HPDE6-E6E7 (cell line): ENCODE data around the gene SLC51B.

Experiments
- DNase-seq: peaks from one replicate; pipeline ENCODE4 v3.0.0; 2011; ENCODE audit warnings: missing footprints; ENCODE audit errors: extremely low spot score

SLC51B gene

DNA sequence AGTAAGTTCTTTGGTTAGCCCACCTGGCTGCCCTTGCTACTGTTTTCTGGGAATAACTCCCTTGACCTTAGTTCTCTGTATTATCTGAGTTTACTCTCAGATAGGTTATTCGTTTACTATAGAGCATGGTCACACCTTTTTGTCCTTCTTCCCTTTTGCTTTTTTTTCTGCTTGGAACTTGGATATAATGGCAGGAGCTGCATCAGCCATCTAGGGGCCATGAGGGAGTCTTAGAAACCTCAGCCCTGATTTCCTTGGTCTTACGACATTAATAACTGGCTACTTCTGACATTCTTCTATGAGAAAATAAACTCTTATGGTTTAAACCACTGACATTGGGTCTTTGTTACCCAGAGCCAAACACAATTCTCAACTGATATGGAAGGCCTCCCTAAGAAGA, 3.4 kb upstream of the SLC51B start:
- DNase-seq: no peak

DNA sequence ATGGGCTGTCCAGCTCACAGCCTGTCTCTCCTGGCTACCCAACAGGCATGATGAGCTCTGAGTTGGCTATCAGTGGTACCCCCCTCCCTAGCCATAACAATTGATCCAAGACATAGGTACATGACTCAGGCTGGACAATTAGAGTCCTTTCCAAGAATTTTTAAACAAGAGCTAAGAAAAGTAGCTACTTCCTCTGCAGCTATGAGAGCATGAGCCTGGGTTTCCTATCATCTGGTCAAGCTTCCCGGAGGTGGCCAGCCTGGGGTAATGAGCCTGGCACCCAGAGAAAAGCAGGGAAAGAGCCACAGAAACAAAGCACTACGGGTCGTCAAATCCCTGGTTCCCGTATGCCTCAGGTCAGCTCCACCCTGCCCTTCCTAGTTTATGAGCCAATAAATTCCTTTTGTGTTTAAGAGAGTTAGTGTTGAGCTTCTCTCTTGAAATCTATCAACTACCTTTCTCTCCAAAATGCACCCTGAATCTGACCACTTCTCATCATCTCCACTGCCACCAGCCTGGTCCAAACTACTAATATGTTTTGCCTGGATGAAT, 2.3 kb upstream of the SLC51B start:
- no peak for DNase-seq

DNA sequence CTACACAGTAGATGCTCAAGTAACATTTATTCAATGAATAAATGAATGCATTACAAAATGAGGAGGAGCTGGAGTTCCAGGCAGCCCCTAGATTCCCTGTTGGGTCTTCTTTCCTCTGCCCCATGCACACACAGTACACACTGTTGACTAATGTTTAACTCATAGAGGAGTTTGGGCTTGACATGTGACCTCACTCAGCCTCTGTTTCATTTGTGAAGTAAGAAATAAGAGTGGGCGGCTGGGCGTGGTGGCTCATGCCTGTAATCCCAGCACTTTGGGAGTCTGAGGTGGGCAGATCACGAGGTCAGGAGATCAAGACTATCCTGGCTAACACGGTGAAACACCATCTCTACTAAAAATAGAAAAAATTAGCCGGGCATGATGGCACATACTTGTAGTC, 969 bp upstream of the SLC51B start:
- peak; percentile 36 for DNase-seq

- DNase-seq: no peak
These were observed 3.1 kb downstream of the SLC51B start for GRCh38 chr15:65048241-65048640.

DNA sequence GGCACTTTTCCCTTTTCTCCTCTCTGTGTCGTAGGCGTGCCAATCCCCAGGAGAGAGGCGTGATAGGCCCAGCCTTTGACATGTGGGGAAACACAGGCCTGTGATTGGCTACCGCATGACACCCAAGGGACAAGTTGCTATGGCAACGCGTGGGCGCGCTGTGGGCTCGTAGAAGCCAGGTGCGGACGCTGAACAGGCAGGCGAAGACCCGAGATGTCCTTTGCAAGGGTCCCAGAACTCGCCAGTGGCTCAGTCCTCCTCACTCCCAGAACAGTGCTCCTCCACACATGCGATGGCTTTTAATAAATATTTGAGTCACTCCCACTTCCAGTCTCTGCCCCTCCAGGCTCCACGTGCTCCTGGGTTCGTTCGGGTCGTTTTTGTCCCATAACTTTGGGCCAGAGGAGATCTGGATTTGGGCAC, 4.2 kb downstream of the SLC51B start:
- DNase-seq: peak; percentile 96

DNA sequence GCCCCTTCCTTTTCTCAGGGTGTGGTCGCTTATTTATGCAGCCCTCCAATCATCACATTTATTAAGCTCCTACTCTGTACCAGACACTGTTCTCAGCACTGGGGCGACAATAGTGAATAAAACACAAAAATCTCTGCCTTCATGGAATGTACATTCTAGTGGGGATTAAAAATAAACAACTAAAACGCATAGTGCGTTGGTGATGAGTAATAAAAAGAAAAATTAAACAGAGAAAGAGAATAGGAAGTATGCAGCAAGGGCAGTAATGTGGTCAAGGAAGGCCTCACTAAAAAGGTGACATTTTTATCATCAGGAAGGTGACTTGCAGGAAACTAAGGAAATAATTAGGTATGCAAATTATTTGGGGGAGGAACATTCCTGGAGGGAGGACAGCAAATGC, 5.1 kb downstream of the SLC51B start:
- DNase-seq: no peak

DNA sequence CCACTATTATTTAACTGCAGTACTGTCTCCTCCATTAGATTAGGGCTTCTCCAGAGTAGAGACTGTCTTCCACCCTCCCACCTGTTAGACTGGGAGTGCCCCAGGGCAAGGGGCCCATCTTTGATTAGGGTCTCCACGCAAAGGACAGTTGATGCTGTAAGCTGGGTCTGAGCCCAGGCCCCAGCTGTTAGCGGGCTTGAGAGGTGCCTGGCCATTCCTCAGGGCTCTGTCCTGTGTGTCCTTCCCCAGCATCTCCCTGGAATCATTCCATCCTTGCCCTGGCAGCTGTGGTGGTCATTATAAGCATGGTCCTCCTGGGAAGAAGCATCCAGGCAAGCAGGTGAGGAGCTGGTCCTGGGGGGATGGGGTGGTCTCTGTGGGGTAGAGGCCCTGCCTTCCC, 6.1 kb downstream of the SLC51B start:
- no peak for DNase-seq

DNA sequence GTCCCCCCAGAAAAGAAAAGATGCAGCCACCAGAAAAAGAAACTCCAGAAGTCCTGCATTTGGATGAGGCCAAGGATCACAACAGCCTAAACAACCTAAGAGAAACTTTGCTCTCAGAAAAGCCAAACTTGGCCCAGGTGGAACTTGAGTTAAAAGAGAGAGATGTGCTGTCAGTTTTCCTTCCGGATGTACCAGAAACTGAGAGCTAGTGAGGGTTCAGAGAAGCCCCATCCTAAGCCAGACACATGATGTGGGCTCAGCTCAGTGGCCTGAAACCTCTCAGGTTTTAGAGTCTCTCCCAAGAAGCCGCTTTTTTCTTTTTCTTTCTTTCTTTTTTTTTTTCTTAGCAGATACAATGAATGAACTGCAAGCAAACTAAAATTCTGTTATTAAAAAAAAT, 7.8 kb downstream of the SLC51B start:
- no peak for DNase-seq

DNA sequence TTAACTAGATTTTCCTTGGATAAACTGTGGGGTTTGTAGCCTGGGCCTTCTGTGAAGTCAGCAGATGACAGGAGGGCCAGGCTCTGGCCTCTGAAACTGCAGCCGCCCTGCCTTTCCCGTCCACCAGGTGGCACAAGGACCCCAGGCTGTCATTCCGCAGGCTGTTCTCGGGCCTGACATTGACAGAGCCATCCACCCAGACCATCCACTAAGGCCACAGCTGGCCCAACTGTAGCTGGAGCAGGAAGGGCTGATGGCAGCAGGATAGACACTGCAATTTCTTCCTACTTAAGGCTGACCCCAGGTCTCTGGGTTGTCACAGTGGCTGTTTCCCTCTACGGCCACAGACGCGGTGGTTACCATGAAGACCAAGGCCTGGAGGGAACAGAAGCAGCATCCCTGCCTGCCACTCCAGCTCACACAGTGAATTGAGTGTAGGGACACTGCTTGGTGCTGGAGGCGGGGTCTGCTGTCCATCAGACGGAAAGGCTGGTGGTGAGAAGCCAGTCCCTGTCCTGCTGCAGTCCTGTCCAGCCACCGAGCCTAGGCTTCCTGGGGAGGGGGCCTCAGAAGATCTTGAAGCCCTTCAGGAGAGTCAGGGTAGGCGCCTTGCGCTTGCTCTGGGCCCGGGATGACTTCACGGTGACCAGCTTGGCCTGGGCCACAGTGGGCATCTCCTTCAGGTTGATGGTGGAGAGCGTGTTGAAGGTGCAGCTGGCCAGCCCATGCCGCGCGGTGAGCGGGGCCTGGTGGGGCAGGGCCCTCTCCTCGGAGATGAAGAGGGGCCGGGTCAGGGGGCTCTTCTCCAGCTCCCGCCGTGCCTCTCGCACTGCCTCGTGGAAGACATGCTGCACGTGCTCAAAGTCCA, 9.4 kb downstream of the SLC51B start:
- DNase-seq: peak; percentile 69

DNA sequence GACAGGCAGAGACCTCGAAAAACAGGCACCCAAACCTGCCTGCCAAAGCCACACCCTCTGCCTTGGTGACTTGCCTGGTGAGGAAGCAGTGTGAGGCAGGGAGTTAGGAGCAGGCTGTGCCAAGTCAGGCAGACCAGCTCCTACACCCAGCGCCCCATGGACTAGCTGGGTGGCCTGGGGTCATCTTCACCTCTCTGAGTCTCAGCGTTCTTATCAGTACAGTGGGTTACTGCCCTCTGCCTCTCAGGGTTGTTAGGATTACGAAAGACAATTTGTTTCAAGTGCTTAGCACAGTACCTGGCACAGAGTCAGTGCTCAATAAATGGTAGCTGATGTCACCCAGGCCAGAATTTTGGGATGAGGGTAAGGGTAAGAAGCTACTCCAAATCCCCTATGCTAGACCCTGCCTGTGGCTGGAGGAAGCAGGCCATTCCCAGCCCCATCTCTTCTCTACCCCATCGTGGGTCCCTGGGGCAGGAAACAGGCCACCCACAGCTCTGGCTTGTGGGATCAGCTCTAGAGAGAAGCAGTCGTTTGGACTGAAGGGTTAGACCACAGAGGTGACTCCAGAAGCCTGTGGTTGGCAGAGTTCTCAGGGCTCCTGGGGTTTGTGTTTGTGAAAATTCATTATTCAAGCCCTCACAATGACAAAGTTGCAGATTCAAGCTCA, 10.1 kb downstream of the SLC51B start:
- no peak for DNase-seq

- DNase-seq: no peak
These were observed 10.9 kb downstream of the SLC51B start for GRCh38 chr15:65056106-65056505.

DNA sequence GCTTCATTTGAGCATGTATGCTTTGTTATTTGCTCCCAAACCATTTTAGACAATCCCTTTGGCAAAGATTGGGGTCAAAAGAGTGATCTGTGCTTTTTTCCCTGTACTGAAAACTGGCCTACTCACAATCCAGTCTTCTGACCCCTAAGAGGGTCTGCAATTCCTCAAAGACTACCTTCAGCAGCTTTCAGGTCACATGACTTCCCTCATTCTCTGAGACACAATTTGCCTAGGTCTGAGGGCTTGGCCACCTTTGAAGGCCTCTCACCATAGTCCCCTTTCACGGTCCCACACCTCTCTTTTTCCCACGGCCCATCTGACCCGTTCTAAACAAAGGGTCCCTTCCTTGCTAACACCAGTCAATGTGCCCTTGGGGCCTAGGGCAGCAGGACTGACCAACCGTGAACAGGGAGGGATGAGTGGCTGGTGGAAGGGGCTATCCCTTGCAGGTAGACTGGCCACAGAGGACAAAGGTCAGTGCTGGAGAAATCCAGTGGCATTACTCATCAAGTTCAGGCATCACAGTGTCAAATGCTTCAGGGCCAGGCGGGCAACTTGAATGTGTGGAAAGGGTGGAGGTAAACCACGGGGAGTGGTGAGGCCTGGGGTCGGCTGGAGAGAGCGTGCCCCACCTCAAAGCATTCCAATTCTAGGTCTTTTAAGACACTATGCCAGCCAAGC, 11.8 kb downstream of the SLC51B start:
- DNase-seq: peak; percentile 50

- no peak for DNase-seq
These were observed 12.4 kb downstream of the SLC51B start for GRCh38 chr15:65057549-65057940.

DNA sequence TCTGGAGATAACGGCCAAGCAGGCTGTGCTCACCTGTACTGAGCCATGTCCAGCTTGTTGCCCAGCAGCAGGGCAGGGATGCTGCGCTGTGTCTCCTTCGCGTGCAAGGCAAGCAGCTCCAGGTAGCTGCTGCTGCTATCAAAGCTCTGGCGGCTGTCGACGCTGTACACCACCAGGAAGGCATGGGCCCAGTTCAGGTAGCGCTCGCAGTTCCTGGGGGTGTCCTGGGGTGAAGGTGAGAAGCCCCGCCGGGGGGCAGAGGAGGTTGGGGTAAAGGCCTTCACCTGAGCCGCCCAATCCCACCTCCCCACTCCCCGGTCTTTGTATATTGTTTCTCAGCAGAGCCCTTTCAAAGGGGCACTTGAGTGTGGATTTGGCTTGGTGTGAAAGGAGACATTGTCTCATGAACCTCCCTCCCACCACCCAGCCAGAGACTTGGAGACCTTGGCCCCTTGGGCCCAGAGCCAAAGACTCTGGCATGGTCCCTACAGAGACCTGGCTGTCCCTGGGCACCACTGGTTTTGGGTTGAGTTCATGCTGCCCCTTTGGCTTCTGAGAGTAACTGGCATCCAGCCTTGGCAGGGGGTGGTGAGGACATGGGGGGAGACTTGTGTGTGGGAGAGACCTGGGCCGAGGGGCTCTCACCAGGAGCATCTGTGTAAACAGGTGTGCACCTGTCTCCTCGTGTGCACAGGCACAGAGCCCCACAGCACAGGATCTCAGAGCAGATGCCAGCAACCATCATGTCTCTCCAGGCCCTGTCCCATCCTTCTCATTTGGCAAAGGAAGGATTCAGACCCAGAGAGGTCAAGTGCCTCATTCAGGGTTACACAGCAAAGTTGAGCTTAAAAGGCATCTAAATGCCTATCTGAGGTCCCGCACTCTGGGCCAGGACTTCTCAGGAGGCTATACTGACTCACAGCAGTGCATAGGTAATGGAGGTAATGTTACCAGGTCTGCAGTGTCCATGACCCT, 13.5 kb downstream of the SLC51B start:
- no peak for DNase-seq

- DNase-seq: no peak
These were observed 14.2 kb downstream of the SLC51B start for GRCh38 chr15:65059369-65059750.

GRCh38 chr15:65059931-65060596, 14.9 kb downstream of the SLC51B start:
- DNase-seq: no peak

DNA sequence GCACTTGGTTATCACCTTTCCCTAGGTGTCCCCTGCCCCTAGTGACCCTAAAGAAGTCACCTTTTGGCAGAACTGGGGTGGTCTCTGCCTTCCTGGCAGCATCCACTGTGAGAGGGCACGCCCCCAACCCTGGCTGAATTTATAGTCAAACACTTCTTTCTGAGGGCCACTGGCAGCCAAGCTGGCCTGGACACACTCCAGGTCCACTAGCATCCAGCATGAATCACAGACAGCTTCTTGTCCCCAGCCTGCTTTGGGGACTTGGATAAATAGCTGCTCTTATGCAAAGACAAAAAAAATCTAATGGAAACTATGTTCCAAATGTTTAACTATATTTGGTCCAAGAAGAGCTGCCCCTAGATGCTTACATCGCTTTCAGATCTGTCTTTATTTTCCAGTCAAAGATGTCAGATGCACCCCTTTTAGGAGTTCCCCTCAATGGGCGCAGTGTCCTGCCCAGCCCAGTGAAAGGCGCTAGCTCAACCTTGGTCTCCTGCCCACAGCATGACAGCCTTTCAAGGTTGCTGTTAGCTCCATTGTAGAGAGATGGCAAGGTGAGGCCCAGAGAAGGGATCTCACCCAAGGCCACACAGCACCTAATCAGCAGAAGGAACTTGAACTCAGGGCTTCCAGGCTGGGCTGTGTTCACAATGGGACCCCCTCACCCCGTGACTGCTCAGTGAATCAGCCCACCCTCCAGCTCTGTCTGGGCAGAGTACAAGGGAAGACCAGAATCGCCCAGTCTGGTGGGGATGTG, 15.6 kb downstream of the SLC51B start:
- no peak for DNase-seq

DNA sequence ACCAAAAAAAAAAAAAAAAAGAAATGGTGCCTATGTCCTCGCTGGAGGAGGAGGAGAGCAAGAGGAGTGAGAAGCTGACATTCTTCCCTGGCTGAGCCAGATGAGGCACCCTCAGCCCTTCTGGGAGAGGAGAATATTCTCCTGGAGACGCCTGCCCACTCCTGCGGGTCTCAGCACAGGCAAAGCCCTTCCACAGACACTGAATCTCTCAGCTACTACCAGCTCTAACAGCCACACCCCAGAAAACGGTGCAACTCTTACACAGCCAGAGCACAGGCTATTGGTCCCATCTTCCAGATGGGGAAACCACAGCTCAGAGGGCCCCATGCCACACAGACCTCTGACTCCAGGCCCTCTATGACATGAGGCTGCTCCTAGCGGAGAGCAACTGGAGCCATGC, 16.9 kb downstream of the SLC51B start:
- no peak for DNase-seq

GRCh38 chr15:65062726-65063125, 17.5 kb downstream of the SLC51B start:
- no peak for DNase-seq
